HG02763 (cell line): ENCODE results near the gene NPBWR2.
"Not testable (repeated sequence)": the region's sequence is repeated elsewhere in the genome, so short reads cannot be mapped to it uniquely, and the experiment has no call there.

ENCODE experiments used
- ATAC-seq: cut with Tn5 transposase; IDR thresholded peaks from one replicate; pipeline ENCODE4 v1.9.1; 2021; ENCODE audit warnings: mild to moderate bottlenecking, moderate library complexity; ENCODE audit not compliant: unreplicated experiment

NPBWR2 gene

DNA sequence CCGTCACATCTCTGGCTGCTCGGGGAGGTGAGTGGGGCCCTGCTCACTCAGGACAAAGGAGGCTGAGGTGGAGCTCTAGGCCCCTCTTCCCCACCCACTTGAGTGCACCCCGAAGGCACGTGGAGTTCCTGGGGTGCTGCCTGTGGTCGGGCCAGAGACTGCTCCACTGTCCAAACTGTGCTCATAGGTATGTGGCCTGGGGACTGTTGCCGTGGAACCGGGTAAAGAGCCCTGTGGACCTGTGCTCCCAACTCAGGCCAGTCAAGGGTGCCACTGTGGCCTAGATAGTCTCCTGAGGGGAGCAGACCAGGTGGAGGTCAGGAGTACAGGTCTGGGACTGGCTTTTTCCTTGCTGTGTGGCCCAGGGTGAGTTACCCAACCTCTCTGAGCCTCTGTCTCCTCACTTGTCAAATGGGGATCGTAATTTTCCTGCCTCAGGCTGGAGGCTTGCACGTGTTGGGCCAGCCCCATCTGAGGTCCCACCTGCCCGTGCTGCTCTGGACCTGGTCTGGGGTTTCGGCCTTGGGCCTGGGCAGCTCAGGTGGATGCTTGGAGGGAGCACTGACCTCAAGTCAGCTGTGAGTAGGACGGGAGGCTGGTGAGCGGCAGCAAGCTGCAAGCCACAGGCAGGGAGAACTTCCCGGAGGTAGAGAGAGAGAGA, 12.4 kb upstream of the NPBWR2 start:
- no peak for ATAC-seq

DNA sequence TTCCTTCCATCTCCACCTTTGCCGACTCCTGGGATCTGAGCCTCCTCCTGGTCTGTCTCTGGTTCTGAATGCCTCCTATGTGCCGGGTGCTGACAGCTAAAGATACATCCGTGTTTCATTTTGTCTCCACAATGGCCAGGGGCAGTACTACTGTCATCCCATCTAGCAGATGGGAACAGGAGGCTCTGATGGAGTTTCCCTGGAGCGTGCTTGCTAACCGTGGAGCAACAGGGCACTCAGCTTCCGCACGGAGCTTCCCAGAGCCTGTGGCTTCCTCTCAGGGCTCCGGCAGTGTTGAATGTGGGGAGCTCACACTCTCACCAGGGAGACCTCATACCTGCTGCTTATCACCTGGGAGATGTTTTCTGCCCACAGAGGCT, 11.9 kb upstream of the NPBWR2 start:
- no peak for ATAC-seq

DNA sequence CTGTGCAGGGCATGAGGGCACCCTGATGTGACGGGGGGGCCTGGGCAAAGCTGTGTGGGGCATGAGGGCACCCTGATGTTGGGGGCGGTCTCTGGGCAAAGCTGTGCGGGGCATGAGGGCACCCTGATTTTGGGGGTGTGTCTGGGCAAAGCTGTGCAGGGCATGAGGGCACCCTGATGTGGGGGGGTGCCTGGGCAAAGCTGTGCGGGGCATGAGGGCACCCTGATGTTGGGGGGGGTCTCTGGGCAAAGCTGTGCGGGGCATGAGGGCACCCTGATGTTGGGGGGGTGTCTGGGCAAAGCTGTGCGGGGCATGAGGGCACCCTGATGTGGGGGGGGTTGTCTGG, 10.0 kb upstream of the NPBWR2 start:
- not testable (repeated sequence) for ATAC-seq

DNA sequence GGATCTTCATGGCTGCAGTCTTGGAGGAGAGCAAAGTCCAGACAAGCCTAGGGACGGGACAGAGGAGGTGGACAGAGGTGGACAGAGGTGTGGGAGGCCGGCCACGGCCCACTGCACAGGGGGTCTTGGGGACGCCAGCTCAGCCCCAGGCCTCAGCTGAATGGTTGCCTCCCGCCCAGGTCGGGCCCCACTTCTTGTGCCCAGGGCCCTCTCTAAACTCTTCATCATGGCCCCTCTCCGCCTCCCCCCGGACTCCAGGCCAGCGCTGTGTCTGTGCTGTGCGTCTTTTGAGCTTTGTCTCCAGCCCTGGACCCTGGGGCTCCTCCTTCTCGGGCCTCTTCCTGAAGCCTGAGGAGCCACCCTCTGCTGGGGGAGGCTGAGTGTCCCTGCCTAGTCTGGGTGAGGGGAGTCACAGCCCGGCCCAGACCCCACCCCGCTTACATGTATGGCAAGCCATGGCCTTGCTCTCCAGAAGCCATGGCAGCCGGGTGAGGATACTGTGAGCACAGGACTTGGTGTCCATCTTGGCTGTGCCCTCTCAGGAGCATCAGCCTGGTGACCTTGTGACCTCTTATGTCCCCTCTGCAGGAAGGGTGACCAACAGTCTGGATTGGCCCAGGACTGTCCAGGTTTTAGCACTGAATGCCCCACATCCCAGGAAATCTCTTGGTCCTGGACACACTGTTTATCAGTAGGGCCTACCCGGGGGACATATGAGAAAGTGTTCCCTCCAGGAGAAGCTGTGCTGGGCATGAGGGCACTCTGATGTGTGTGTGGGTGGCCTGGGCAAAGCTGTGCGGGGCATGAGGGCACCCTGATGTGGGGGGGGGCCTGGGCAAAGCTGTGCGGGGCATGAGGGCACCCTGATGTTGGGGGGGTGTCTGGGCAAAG, 9.4 kb upstream of the NPBWR2 start:
- no peak for ATAC-seq

DNA sequence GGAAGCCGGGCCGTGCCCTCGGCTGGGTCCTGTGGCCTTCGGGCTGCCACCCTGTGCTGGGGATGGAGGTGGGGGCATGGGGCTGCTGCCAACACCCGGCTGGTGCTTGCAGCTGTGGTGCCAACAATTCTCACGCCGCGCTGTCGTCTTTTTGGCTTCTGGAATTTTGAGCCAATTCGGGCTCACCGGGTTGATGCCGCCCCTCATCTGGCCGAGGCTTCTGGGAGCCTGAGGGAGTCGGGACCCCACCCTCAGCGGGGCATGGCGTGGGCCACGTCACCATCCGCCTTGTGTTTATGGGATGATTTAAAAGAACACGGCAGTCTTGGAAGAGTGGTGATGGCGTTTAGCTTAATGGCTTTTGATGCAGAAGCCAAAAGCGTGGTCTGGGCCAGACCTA, 8.7 kb upstream of the NPBWR2 start:
- ATAC-seq: no peak

DNA sequence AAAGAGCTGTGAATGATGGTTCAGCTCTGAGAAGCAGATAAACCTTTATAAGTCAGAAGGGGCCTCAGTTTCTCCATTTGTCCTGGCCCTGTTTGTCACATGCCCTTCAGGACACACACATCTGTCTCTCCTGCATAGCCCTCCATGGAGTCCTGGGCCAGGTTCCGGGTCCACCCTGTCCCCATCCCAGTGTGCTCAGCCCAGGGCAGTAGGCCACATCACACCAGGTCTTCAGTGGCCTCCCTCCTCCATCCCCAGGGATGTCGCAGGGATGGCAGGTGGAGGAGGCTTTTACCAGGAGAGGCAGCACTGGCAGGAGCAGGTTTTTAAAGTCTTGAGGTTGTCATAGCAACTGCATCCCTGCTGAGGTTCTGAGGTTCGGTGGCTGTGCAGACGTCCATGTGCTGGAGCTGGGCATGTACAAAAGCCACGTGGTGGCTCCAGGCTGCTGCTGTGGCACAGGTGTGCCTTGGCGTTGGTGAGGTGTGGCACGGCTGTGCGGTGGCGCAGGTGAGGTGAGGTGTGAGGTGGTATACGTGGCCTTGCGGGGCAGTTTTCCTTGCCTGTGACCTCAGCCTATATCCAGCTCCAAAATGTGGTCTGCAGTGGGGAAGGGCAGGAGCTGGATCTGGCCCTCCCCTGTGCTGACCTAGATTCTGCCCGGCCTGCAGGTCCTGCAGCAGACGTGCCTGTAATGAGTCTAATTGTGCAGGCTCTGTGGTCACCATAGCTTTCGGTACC, 8.0 kb upstream of the NPBWR2 start:
- no peak for ATAC-seq

DNA sequence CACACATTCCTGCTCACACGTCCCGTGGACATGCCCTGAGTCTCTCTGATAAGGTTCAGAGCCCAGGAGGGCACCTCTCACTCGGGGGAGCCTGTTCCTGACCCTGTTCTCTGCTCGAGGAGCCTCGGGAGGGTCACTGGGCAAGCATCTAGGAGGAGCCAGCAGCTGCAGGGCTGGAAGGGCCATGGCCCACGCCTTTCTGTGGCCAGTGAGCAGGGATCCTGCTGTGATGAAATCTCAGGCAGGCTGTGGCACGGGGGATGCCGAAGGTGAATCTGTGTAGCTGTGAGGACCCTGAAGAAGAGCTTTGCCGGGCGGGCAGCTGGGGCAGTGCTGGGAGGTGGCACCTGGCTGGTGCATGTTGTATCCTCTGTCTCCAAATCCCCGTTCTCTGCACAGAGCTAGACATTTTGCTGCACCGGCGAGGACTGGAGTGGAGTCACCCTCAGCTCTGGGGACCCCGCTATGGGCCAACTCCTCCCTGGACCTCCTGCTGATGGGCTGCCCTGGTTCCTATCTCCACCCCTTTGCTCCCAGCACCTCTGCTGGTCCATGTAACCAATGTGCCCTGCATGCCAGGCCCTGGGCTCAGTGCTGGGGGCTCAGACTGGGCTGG, 7.1 kb upstream of the NPBWR2 start:
- ATAC-seq: no peak

DNA sequence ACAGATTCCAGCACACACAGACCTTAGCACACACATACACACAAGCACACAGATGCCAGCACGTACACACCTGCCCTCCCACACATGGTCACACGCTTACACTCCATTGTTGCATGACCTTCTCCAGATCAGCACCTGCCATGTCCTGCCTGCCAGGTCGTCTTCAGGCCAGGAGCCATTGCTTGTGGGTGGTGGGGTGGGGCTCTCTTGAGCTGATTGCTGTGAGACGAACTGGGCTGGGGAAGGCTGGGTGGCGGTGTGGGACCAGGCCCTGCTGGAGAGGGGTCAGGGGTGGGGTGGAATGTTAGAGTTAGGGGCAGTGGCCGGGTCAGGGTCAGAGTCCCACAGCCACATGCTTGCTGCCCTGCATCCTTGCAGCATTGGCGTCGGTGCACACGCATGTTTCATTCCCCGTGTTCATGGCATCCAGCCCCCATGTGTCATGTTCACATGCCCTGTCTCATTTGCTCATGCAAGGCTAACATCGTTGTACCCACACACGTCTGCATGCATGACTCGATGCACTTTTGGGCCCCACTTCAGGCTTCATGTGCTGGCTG, 6.5 kb upstream of the NPBWR2 start:
- no peak for ATAC-seq

DNA sequence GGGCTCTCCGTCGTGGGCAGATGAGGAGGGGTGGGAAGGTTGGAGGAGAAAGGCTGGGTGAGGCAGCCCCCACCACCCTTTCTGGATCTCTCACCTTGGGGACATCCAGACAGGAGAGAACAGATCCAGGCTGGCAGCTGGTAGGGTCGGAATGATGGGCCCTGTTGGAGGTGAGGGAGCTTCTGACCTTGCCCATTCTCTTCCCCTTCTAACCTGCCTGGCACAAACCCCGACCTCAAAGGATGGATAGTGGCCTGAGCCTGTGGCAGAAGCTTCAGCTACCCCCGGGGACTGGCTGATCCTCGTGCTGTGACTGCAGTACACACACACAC, 6.0 kb upstream of the NPBWR2 start:
- ATAC-seq: no peak

DNA sequence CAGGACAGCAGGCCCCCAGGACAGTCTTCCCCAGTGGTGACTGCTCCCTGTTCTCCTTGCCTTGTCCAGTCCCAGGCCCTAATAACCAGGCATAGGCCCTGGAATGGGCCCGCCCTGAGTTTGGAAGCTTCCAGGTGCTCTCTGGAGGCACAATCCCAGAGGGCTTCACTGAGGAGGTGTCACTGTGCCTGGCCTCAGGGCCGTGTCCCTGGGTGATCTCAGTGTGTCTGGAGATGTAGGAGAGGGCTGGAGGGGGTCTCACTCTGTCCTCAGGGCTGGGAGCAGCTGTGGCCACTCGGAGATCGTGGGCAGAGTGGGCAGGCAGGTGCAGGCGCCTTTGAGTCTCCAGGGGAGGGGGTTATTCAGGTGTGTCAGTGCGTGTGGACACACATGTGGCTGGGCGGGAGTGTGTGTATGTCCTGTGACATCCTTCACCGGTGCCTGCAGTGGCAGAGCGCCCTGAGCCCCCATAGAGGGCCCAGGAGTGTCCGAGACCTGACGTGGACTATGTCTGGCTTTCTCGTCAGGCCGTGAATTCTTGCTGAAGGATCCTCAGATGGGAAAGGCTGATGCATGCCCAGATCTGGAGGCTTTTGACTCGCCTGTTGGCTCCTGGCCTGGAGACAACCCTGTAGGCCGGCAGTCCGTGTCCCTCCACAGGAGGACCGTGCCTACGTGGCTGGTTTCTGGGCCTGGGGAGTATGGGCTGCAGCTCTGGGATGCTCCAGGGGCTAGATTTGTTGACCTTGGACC, 5.5 kb upstream of the NPBWR2 start:
- ATAC-seq: no peak

DNA sequence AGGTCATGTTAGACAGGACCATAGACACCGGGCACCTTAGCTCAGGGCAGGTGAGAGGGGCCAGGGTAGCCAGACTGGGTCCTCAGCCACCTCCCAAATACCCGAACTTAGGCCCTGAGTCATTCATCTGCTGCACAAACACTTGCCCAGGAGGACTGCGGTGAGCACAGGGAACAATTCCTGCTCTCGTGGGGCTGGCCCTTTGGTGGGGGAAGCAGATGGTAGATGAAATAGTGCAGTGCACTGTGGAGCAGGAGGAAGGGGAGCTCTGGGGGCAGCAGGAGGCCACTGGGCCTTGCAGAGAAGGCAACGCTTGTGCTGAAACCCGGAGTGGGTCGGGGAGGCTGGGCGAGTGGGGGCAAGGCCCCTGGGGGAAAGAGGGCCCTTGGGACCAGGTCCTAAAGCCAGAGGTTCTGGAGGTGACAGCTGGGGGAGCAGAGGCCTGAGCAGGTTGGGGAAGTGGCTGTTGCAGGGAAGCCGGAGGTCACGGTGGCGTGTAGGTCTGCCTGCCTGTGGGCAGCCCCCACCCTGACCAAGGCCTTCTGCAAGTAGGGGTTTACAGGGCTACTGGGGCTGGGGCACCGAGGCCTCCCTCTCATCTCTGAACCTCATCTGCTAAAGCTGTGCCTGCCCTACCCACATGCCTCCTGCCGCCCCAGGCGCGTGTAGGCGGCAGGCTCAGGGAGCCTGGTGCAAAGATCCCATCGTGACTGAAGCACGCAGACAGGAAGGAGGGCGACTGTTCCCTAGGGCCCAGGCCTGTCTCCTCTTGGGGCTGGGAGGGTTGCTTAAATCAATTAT, 4.7 kb upstream of the NPBWR2 start:
- no peak for ATAC-seq

DNA sequence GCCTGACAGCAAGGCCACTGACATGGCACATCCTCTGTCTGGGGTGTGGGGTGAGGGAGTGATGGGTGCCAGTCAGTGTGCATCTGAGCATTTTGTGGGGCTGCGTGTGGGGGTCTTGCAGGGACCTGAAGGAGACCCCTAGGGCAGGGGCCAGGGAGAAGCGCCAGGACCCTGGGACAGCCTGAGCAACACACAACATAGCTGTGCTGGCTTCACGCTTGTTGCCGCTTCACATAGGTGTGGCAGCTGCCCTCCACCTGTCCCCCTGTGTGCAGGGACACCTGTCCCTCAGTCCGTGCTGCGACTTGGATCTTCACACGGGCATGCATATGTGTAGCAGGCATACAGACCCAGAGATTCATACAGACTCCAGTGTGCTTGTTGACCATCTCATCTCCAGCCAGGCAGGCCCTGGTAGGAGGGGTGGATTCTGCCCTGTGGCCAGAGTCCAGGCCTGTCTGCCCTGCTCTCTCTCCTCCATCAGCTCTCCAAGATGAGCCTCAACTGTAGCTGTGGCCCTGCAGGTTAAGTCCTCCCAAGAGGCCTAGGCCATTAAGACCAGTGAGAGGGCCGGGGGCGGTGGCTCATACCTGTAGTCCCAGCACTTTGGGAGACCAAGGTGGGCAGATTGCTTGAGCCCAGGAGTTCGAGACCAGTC, 3.2 kb upstream of the NPBWR2 start:
- no peak for ATAC-seq

DNA sequence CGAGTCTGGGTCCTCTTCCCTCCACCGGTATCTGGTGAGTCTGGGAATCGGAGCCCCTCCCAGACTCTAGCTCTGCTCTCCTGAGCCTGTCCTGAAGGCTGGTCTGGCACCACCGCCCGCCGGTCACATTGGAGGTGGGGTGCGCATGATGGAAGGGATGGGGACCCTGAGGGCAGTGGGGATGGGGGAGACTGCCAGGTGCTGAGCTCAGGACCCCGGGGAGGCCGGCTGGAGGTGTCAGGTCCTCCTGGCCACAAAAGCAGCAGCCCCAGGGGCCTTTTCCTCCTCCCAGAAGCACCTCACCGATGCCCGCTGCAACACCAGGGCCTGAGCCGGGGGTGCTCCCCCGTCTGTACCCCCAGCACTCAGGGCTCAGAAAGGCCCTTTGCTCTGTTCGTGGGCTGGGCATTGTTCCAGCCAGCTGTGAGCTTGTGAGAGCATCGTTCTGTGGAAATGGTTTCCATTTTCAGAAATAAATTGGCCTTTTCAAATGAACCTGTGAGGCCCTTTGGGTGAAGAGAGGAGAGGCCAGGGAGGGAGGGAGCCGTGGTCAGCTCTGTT, 2.5 kb upstream of the NPBWR2 start:
- ATAC-seq: no peak

DNA sequence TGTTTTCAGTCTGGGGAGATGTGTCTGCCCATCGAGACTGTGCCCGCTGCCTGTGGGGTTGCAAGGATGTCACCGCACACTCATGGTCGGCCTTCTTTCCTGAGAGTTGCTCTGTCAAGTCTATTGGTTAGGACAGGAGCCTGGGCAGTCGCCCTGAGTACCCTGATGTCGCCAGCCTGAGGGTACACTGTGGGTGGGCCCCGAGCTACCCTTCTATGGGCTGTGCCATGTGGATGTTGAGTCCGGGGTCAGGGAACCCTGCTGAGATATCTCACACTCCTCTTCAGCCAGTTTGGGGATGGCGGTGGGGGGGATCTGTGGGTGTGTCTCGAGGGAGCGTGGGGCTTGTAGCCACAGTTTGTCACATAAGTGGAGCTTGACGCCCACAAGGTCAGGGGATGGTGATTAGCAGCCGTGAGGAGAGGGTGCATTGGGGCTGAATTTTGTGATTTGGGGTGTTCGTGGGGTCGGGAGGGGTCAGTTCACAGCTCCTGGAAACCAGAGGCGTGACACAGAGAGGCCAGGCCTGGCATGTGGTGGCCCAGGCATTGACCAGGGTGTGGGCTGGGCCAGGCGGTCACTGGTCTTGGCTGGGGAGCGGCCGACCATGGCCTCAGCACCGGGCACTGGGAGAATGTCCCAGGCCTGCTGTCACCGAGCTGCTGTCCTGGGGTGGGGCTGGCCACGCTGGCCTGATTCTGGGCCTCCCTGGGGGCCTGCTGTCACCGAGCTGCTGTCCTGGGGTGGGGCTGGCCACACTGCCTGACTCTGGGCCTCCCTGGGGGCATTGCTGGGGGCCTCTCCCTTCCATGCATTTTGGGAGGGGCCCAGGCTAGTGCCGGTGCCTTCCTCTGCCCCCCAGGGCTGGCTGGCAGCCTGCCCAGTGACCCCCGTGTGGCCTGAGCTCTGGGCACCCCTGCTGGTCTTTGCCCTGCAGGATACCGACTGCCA, 1.6 kb upstream of the NPBWR2 start:
- no peak for ATAC-seq

DNA sequence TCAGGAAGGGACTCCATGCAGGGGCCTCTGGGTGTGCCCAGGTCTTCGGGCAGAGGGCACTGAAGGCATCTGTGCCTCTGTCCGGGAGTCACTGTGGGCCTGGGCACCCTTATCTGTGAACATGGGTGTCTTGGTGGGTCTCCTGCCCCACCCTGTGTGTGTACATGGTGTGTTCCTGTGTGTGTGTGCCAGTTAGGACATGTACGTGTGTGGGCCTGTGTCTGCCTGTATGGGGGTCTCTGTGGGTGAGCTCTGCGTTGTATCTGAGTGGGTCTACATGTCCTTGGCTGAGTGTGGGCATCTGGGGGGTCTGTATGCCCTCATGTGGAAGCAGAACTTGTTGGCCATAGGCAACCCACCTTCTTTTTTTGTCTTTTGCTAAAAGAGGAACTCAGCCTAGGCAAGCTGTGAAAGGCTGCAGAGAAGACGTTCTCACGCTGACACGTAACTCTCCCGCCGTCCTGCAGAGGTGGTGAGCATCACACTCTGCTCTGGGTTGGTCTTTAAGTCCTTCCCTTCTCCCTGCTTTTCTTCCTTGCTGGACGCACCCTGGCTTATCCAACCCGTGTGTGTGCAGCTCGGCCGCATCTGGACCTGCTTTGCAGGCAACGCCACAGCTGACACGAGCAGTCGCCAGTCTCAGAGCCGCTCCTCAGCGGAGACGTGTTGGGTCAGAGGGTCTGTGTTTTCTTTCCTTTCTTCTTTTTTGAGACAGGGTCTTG, 532 bp upstream of the NPBWR2 start:
- no peak for ATAC-seq

DNA sequence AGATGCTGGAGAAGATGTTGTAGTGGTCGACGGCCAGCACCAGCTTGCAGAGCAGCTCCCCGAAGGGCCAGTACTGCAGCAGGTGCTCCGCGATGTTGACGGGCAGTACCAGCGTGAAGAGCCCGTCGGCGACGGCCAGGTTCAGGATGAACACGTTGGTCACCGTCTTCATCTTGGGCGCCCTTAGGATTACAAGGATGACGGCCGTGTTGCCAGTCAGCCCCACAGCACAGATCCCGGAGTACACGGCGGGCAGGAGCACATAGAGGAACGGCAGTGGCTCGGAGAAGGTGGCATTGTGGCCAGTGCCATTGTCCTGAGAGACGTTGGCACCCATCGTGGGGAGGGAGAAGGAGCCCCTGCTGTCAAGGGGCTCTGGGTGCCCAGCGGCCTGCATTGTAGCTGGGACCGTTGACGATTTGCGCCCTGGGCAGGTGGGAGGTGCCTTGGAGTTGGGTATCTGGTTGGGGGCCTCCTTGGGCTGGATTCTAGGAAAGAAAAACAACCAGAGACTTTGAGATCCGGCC, 867 bp downstream of the NPBWR2 start:
- no peak for ATAC-seq

DNA sequence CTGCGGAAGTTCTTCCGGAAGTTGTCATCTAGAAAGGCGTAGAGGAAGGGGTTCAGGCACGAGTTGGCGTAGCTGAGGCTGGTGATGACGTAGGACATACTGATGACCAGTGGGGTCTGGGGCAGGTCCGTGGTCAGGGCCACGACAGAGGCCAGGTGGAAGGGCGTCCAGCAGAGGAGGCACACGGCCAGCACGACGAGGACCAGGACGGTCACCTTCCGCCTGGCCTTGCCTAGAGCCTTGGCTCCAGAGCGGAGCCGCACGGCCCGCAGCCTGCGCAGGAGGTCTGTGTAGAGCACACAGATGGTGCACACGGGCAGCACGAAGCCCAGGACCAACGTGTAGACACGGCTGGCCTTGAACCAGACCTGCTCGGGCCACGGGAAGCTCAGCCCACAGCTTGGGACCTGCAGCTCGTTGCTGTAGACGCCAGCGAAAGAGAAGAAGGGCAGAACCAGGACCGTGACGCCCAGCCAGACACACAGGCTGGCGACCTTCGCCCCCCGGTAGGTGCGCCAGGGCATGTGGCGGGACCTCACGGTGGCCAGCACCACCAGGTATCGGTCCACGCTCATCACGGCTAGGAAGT, 1.4 kb downstream of the NPBWR2 start:
- no peak for ATAC-seq
